Measurements from ENCODE around the gene IL9.

IL9 gene

DNA sequence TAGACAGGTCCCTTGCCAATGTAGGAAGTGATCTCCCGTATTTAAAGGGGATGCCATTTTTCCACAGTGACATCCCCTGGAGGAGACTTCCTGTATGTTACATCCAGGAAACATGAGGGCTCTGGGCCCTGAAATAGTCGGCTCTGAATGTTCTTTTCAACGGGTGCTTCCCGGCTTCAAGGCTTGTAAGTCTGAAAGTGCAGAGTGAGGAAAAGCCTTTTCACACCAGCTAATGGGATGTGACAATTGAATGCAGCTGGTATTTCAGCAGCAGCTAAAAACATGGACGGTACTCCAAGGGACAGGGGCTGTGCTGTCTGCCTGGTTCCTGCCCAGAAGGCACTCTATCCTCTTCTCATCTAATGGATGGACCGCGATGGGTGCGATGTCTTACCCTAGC lies 1.4 kb downstream of the IL9 start:
- no peak overlapping the region for H2AFZ ChIP-seq (ENCODE audit: low read length)
- no peak overlapping the region for H3K9ac ChIP-seq (ENCODE audit: low read length)
- no peaks in the 10 kb centered on the region for H3K9me3 ChIP-seq (replicated peaks; ENCODE audit: insufficient read depth, low read length)
- no peak overlapping the region for H3K4me3 ChIP-seq (ENCODE audit: low read length)
- no peaks in the 10 kb centered on the region for H3K36me3 ChIP-seq (replicated peaks; ENCODE audit: insufficient read depth, low read length)
- H3K27ac ChIP-seq (ENCODE audit: low read length): no peak overlapping the region
- H3K4me1 ChIP-seq (ENCODE audit: low read length): peaks cover 21% of the 10 kb centered on the region
- H3K9me2 ChIP-seq (replicated peaks; ENCODE audit: insufficient read depth, low read length): no peaks in the 10 kb centered on the region
- H3F3A ChIP-seq (ENCODE audit: insufficient read depth, low read length): peaks cover 7% of the 10 kb centered on the region; the same call in 1 of the 2 replicates
- no peaks in the 10 kb centered on the region for H3K27me3 ChIP-seq (replicated peaks; ENCODE audit: insufficient read depth, low read length)
- no peak for TF ChIP-seq CTCF (IDR thresholded peaks at IDR 0.05; ENCODE audit: low read length)
- no peak for TF ChIP-seq EZH2phosphoT487 (IDR thresholded peaks at IDR 0.05; ENCODE audit: low read length)
- TF ChIP-seq EZH2 (optimal IDR thresholded peaks at IDR 0.05; ENCODE audit: low read depth, low read length): no peak
- no peak overlapping the region for H3K4me2 ChIP-seq (ENCODE audit: low read depth, low read length)
- DNase-seq: no peak
- H3K79me2 ChIP-seq (ENCODE audit: low read length): no peaks in the 10 kb centered on the region
- no peaks in the 10 kb centered on the region for H4K20me1 ChIP-seq (ENCODE audit: insufficient read depth, low read length)

DNA sequence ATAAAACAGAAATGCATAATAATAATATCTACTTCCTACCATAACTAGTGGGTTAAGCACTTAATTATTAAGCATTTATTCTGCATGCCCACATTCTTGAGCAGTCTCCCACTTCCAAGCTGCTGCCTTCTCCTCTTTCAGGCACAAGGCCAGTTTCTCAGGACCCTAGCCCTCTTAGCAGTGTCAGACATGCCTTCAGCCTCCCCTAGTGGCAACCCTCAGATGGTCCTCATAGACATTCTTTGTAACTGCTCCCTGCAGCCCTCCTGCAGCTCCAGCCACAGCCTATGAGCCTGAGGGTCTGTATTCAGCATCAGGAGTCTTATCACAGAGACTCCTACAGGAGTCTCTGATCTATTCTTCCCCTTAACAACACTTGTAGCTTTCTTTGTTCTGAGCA lies 3.9 kb downstream of the IL9 start:
- H3K4me3 ChIP-seq (ENCODE audit: low read length): no peak overlapping the region
- H3K79me2 ChIP-seq (ENCODE audit: low read length): no peaks in the 10 kb centered on the region
- no peaks in the 10 kb centered on the region for H4K20me1 ChIP-seq (ENCODE audit: insufficient read depth, low read length)
- no peaks in the 10 kb centered on the region for H3K27me3 ChIP-seq (replicated peaks; ENCODE audit: insufficient read depth, low read length)
- no peak overlapping the region for H2AFZ ChIP-seq (ENCODE audit: low read length)
- no peak for TF ChIP-seq EZH2 (optimal IDR thresholded peaks at IDR 0.05; ENCODE audit: low read depth, low read length)
- TF ChIP-seq EZH2phosphoT487 (IDR thresholded peaks at IDR 0.05; ENCODE audit: low read length): no peak
- peak; percentile 24 for TF ChIP-seq CTCF (IDR thresholded peaks at IDR 0.05; ENCODE audit: low read length)
- no peaks in the 10 kb centered on the region for H3K9me3 ChIP-seq (replicated peaks; ENCODE audit: insufficient read depth, low read length)
- H3K27ac ChIP-seq (ENCODE audit: low read length): no peak overlapping the region
- no peaks in the 10 kb centered on the region for H3K9me2 ChIP-seq (replicated peaks; ENCODE audit: insufficient read depth, low read length)
- DNase-seq: no peak
- H3F3A ChIP-seq (ENCODE audit: insufficient read depth, low read length): peaks cover 13% of the 10 kb centered on the region
- H3K36me3 ChIP-seq (replicated peaks; ENCODE audit: insufficient read depth, low read length): no peaks in the 10 kb centered on the region
- peaks cover 30% of the 10 kb centered on the region for H3K4me1 ChIP-seq (ENCODE audit: low read length)
- no peak overlapping the region for H3K9ac ChIP-seq (ENCODE audit: low read length)
- no peak overlapping the region for H3K4me2 ChIP-seq (ENCODE audit: low read depth, low read length)

DNA sequence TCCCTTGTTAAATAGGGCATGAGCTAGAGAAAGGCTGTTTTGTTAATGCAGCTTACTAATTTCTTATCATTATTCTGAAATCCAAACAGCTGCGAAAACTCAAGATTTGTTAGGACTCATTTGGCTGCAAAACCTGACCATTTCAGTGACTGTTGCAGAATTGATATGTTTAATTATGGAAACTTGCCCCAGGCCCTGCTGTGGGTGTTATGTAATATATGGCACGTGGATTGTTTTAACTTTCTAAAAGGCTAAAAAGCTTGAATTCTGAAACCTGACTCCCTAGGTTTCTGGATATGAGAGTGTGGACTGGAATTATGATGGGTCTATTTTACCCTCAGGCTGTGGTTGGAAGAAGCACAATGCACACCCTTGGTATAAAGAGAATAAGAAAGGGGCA lies 4.4 kb downstream of the IL9 start:
- H3K4me2 ChIP-seq (ENCODE audit: low read depth, low read length): peak overlapping the region; percentile 39; the same call in 1 of the 2 replicates

More for the DNA sequence above, 4.4 kb downstream of the IL9 start:
- H3K27me3 ChIP-seq (replicated peaks; ENCODE audit: insufficient read depth, low read length): no peaks in the 10 kb centered on the region
- no peaks in the 10 kb centered on the region for H3K9me2 ChIP-seq (replicated peaks; ENCODE audit: insufficient read depth, low read length)
- no peaks in the 10 kb centered on the region for H3K9me3 ChIP-seq (replicated peaks; ENCODE audit: insufficient read depth, low read length)
- no peak overlapping the region for H3K4me3 ChIP-seq (ENCODE audit: low read length)
- H3F3A ChIP-seq (ENCODE audit: insufficient read depth, low read length): peaks cover 13% of the 10 kb centered on the region
- no peaks in the 10 kb centered on the region for H3K79me2 ChIP-seq (ENCODE audit: low read length)
- H3K9ac ChIP-seq (ENCODE audit: low read length): no peak overlapping the region
- peaks cover 30% of the 10 kb centered on the region for H3K4me1 ChIP-seq (ENCODE audit: low read length)
- TF ChIP-seq EZH2 (optimal IDR thresholded peaks at IDR 0.05; ENCODE audit: low read depth, low read length) (no peak), EZH2phosphoT487 (IDR thresholded peaks at IDR 0.05; ENCODE audit: low read length) (no peak), CTCF (IDR thresholded peaks at IDR 0.05; ENCODE audit: low read length) (no peak)
- no peak overlapping the region for H2AFZ ChIP-seq (ENCODE audit: low read length)
- no peak overlapping the region for H3K27ac ChIP-seq (ENCODE audit: low read length)
- no peak for DNase-seq
- no peaks in the 10 kb centered on the region for H3K36me3 ChIP-seq (replicated peaks; ENCODE audit: insufficient read depth, low read length)
- H4K20me1 ChIP-seq (ENCODE audit: insufficient read depth, low read length): no peaks in the 10 kb centered on the region

All from MM.1S (cell line).